ENCODE results near the gene LMTK3. TPM values are rescaled to one million over a fixed set of nuclear protein-coding genes. Genes with fewer than 3 reads are reported as not detected.
A peak's percentile ranks its signal among the peaks of the same experiment; 100 is the strongest.

The LMTK3 gene
- total and polyA plus RNA-seq, 2 experiments from 2014 or later: 1.1 to 7.4 TPM

DNA sequence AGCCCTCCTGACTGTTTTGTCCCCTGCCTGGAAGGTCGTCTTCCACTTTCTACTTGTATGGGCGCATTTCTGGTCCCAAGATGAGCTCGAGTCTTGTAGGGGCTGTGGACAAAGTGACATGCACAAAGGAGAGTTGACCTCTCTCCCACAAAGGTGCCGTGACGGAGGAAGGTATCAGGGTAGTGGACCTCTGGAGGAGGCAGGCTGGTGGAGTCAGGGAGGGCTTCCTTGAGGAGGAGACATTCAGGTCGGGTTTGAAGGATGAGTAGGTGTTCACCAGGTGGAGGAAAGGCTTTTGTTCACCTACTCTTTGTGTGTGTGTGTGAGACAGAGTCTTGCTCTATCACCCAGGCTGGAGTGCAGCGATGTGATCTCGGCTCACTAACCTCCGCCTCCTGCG lies 40.8 kb downstream of the LMTK3 start:
- Histone ChIP-seq H3K27me3 (no peaks in the 10 kb centered on the region), H3K4me3 (no peak overlapping the region), H3K27ac (no peak overlapping the region), H3K4me1 (ENCODE audit: low read depth) (peaks cover 5% of the 10 kb centered on the region), H3K36me3 (peaks cover 50% of the 10 kb centered on the region), H3K9me3 (ENCODE audit: low read depth) (no peaks in the 10 kb centered on the region)
- DNase-seq (ENCODE audit: low read depth in 1 of 2, low spot score in 1 of 2): no peak
- no peak for TF ChIP-seq CTCF (IDR thresholded peaks at IDR 0.05; ENCODE audit: low read depth, low read length)

DNA sequence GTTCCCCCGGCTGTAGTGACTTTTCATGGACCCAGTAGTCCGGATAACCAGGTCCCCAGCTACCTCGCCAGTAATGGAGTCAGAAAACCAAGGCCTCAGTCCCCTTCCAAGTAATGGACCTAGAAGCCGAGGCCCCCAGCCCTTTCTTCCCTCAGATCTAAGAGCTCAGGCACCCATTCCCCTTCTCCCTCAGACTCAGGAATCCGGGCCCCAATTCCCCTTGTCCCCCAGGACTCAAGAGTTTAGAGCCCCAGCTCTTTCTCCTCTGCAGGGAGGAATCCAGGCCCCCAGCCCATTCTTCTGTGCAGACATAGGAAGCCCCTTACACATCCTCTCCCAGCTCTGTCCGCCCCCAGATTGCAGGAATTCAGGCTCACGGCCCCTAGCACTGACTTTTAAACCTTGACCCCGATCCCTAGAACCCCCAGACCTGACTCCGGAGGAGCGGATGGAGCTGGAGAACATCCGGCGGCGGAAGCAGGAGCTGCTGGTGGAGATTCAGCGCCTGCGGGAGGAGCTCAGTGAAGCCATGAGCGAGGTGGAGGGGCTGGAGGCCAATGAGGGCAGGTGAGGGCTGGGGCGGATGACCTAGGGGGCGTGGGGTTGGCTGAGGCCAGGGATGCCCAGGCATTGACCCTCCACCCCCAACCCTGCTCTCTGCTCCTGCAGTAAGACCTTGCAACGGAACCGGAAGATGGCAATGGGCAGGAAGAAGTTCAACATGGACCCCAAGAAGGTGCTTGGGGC lies 41.5 kb downstream of the LMTK3 start:
- no peaks in the 10 kb centered on the region for H3K9me3 ChIP-seq (ENCODE audit: low read depth)

GRCh38 chr19:48469289-48469881 lies 42.2 kb downstream of the LMTK3 start, which contains the start of gene CYTH2:
CYTH2 (plus strand) TSS chr19:48469369; CDS start chr19:48469508, 139 bp downstream.
- Histone ChIP-seq H3K9me3 (ENCODE audit: low read depth) (no peaks in the 10 kb centered on the region), H3K27me3 (no peaks in the 10 kb centered on the region), H3K36me3 (peaks cover 35% of the 10 kb centered on the region), H3K4me1 (ENCODE audit: low read depth) (peaks cover 5% of the 10 kb centered on the region), H3K27ac (peak within 1 kb of the TSS; percentile 99), H3K4me3 (peak within 1 kb of the TSS; percentile 99)
- no peak for TF ChIP-seq CTCF (IDR thresholded peaks at IDR 0.05; ENCODE audit: low read depth, low read length)
- peak; percentile 86 to 88 for DNase-seq (ENCODE audit: low read depth in 1 of 2, low spot score in 1 of 2)

More for the DNA sequence above, 41.5 kb downstream of the LMTK3 start:
- Histone ChIP-seq H3K27ac (peak overlapping the region; percentile 99), H3K36me3 (peaks cover 42% of the 10 kb centered on the region), H3K27me3 (no peaks in the 10 kb centered on the region), H3K4me1 (ENCODE audit: low read depth) (peaks cover 5% of the 10 kb centered on the region), H3K4me3 (peak overlapping the region; percentile 99)
- no peak for TF ChIP-seq CTCF (IDR thresholded peaks at IDR 0.05; ENCODE audit: low read depth, low read length)
- no peak for DNase-seq (ENCODE audit: low read depth in 1 of 2, low spot score in 1 of 2)

- peak overlapping the region; percentile 99 for H3K4me3 ChIP-seq
- peak; percentile 100 for DNase-seq (ENCODE audit: low read depth in 1 of 2, low spot score in 1 of 2)
- H3K27ac ChIP-seq: peak overlapping the region; percentile 99
- H3K4me1 ChIP-seq (ENCODE audit: low read depth): peaks cover 5% of the 10 kb centered on the region
- no peak for TF ChIP-seq CTCF (IDR thresholded peaks at IDR 0.05; ENCODE audit: low read depth, low read length)
- H3K27me3 ChIP-seq: no peaks in the 10 kb centered on the region
- no peaks in the 10 kb centered on the region for H3K9me3 ChIP-seq (ENCODE audit: low read depth)
- H3K36me3 ChIP-seq: peaks cover 32% of the 10 kb centered on the region
Measured at GRCh38 chr19:48468772-48469288, 42.8 kb downstream of the LMTK3 start.

GRCh38 chr19:48466561-48467325 lies 44.9 kb downstream of the LMTK3 start:
- Histone ChIP-seq H3K9me3 (ENCODE audit: low read depth) (no peaks in the 10 kb centered on the region), H3K27ac (no peak overlapping the region), H3K4me3 (no peak overlapping the region), H3K36me3 (peaks cover 14% of the 10 kb centered on the region), H3K4me1 (ENCODE audit: low read depth) (peaks cover 5% of the 10 kb centered on the region), H3K27me3 (no peaks in the 10 kb centered on the region)
- TF ChIP-seq CTCF (IDR thresholded peaks at IDR 0.05; ENCODE audit: low read depth, low read length): no peak
- DNase-seq (ENCODE audit: low read depth in 1 of 2, low spot score in 1 of 2): peak in 1 of 2 donors; percentile 56

All from cardiac muscle cell (in vitro differentiated cells and primary cell).